Limb (tissue), 2 donors: ENCODE results near the gene MACF1.

Source experiments
- DNase-seq, 2 donors: peaks; one replicate each; pipeline ENCODE4 v3.0.0-alpha.2; 2016; ENCODE audit errors: extremely low spot score in 2 of 2

The MACF1 gene

DNA sequence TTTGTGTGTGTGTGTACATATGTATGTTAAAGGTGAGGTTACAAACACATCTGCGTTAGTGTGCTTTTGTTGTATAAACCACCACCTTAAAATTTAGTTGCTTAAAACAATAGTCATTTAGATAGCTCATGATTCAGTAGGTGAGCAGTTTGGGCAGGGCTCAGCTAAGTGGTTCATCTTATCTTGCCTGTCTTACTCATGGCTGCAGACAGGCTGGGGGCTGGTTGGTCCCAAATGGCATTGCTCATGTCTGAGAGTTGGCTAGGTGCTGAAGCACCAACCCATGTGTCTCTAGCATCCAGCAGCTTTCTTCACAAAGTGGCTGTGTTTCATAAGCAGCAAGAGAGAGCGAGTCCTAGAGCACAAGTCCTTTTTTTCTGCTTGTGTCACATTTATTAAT lies 91.4 kb downstream of the MACF1 start:
- DNase-seq = no peak

DNA sequence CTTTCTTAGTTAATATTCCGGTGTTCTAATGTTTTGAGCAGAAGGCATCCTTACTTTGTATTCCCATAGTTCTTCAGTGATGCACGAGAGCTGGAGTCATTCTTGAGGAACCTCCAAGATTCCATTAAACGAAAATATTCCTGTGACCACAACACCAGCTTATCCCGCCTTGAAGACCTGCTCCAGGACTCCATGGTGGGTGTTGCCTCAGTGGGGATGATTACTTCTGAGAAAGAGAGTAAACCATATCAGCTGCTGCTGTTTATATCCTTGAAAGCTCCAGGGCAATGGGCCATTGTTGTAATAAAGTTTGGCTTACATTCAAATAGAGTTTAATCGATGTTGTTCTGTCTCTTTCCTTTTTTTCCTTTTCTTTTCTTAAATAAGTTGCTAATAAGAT lies 93.1 kb downstream of the MACF1 start:
- DNase-seq = no peak

DNA sequence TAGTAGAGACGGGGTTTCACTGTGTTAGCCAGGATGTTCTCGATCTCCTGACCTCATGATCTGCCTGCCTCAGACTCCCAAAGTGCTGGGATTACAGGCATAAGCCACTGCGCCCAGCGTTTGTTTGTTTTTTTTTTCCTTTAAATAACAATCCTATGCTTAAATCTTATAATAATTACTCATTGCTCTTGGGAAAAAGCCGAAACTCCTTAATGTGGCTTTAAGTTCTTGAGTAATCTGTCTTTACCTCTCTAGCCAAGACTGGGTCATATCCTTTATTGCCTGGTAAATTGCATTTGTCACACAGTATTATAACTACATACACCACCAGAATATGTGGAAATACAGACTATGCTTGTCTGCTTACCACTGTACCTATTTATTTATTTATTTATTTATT lies 97.1 kb downstream of the MACF1 start:
- no peak for DNase-seq

DNA sequence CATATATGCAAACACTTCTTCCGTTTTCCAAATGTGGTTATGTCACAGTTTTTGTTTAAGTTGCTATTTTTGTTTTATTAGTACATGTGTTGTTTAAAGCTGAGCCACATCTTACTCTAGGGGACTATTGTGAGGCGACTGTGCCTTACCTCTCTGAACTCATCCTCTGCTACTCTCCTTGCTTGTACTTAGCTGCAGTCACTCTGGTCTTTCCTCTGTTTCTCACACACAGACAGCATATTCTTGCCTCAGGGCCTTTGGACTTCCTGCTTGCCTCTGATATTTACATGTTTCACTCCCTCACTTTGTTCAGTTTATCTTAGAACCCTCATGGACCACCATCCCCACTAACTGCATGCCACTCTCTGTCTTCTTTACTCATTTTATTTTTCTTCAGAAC lies 101.1 kb downstream of the MACF1 start:
- no peak for DNase-seq

DNA sequence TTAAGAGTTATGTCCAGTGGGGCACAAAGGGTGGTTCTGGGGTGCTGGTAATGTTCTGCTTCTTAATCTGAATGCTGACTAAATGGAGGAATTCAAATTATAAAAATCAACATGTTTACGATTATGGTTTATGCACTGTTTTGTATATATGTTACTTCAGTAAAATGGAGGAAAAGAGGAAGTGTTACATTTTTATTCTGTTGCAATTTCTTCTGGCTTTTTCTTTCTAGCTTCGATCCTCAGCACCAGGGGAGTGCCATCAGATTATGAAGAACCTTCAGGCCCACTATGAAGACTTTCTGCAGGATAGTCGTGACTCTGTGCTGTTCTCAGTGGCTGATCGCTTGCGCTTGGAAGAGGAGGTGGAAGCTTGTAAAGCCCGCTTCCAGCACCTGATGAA lies 105.5 kb downstream of the MACF1 start:
- DNase-seq = no peak

DNA sequence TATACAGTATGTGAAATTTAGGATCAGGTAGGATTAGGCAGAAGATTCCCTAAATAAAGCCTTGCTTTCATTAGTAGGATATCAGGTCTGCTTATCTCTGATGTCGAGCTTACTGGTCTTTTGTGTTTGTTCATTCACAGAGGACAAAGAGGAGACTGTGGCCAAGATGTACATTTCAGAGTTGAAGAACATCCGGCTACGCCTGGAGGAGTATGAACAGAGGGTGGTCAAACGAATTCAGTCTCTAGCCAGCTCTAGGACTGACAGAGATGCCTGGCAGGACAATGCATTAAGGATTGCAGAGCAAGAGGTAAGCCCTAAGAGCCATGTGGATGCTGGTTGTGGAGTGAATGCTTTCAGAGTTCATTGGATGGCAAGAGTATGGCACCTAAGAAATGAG lies 106.2 kb downstream of the MACF1 start:
- DNase-seq = no peak

DNA sequence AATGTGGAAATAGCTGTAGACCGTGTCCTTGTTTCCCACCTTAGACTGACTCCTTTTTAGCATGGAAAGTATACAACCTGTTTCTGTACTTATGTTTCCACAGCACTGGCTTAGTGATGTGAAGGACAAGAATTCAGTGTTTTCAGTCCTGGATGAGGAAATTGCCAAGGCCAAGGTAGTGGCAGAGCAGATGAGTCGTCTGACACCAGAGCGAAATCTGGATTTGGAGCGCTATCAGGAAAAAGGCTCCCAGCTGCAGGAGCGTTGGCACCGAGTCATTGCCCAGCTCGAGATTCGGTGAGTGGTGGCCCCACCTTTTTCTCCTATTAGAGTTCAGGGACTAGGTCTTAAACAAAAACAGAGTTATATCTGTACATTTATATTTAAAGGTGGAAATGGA lies 112.6 kb downstream of the MACF1 start:
- DNase-seq = no peak

DNA sequence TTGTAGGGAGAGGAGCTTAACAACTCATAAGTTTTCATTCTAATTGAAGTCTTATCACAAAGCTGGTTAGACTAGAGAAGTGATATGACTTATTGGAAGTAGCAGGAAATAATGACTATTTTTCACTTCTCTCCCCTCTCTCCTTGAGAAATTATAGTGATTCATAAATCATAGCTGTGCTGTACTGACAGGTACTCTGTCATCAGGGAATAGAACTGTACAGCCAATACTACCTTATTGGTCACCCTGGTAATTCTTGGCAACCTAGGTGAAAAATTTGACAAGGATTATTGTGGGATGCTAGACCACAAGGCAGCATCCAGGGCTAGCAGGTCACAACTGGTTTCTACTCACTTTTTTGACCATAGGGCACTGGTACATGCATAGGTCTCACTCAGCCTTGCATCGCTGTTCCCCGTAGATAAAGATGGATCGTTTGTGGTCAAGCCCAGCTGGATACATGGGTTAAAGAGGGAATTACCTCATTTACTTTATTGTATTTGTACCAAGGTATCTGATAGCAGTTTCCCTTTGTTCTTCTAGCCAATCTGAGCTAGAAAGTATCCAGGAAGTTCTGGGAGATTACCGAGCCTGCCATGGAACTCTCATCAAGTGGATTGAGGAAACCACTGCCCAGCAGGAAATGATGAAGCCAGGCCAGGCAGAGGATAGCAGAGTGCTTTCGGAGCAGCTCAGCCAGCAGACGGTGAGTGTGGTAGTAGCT lies 113.6 kb downstream of the MACF1 start:
- no peak for DNase-seq

DNA sequence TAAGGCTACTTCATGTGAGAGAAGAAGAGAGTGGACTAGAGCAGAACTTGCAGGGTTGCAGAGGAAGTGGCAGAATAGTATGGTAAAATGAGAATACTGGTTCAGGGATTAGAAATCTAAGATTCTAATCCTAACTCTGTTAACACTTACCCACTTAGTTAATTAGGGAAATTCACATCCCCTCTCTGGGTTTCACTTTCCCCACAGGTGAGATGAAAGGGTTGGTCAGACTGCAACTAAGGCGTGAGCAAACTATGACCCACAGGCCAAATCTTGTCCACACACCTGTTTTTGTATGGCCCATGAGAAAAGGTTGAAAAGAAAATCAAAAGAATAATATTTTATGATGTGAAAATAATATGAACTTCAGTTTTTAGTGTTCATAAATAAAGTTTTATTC lies 117.5 kb downstream of the MACF1 start:
- no peak for DNase-seq

DNA sequence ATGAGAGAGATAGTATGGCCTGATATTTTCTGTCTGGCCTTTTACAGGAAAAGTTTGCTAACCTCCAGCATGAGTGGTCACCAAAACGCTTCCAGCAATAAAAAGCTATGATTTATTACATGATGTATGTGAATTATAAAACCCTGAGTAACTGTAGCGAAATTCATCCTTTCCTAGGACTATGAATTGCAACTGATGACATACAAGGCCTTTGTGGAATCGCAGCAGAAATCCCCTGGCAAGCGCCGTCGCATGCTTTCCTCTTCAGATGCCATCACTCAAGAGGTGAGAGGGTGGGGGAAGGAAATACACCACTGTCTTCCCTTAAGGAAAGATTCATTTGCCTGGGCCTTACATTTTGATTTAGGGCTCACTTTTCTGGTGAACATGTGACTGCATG lies 117.9 kb downstream of the MACF1 start:
- no peak for DNase-seq

DNA sequence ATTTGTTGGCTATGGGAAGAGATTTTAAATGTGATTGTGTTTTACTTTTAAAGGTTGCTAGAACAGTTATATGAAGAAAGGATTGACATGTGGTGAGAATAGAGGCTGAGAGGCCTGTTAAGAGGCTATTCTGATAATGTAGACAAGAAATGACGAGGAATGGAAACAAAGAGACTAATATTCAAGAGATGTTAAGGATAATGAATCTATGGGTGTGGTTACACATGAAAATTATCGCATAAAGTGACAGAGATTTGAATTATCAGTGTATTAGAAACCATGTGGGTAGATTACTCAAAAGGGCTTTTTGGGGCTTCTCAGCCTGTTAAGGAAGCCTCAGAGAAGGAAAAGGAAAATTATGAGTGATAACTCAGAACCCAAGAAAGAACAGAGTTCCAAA lies 120.4 kb downstream of the MACF1 start:
- no peak for DNase-seq

DNA sequence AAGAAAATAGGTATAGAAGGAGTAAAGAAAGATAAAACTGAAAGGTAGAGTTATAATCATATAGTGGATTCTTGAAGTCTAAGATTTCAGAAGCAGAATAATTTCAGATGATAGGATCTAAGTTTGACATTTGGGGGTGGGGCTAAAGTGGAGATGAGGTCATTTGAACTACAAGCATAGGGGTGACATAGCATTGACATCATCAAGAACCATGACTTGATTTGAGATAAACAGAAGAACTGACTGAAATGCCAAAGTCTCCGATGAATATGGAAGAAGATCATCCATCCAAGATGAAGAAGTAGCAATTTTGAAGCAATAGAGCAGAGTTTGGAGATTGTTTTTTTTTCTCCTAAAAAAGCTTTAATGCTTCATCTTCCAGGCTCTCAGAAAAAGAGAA lies 122.3 kb downstream of the MACF1 start:
- DNase-seq = no peak

DNA sequence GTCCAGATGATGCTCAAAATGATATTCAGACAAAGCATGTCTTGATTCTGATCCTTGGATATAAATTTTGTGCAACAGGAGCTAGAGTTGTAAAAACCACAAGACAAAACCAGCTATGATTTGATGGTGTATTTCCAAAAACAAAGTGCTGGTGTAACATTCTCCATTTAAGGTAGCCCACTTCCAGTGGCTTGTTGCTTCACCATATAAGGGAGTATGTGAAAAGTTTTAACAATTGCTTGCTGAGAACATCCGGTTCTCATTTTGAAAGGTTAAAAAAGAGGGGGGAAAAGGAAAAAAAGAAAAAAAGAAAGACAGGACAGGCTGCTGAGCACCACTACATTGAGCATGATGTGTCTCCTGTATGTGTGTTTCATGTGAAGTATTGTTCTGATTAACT lies 123.6 kb downstream of the MACF1 start:
- DNase-seq = no peak

DNA sequence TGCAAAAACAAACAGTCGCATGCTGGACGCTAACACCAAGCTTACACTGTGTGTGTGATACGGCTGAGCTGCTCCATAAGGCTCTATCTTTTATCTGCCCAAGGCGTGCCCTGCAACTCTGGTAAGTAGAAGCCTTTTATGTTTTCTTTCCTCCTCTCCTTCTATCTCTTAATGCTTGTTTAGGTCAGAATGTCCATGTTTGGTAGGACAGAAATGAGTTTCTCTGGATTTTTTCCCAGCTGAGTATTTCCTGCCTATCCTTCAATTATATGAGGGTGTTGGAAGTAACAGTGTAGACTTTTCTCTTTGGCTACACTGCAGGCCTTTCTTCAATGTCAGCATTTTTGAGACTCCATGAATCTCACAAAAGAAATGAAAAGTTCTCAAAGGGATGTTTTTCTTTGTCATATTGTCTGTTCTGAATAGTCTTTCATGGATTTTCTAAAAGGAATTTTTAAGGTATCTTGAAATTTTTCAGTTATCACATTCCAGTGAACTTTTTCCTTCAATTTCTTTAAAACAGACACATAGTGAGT lies 124.2 kb downstream of the MACF1 start:
- DNase-seq = no peak

DNA sequence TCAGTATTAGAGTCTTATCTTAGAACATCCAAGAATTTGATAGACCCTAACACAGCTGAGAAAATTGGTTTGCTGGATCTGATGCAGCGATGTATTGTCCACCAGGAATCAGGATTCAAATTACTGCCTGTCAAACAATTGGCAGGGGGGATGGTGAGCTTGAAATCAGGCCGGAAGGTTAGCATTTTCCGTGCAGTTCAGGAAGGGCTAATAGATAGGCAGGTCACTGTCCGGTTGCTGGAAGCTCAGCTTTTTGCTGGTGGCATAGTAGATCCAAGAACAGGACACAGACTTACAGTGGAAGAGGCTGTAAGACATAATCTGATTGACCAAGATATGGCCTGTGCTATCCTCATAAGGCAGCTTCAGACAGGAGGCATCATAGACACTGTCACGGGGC lies 127.2 kb downstream of the MACF1 start:
- DNase-seq = no peak

DNA sequence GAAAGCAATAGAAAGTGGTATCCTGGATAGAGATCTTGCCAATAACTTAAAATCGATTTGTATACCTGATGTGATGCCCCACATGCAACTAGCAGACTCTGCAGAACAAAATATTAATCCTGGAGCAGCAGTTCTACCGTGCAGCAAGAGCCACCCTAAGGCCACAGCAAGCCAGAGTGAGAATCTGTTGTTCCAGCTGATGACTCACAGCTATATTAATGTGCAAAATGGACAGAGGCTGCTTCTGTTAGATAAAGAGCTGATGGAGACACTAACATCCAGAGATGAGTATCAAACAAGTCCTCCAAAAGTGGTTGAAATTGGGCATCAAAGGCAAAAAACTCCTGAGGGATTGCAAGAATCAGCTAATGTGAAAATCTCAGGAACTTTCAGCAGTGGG lies 127.8 kb downstream of the MACF1 start:
- no peak for DNase-seq

DNA sequence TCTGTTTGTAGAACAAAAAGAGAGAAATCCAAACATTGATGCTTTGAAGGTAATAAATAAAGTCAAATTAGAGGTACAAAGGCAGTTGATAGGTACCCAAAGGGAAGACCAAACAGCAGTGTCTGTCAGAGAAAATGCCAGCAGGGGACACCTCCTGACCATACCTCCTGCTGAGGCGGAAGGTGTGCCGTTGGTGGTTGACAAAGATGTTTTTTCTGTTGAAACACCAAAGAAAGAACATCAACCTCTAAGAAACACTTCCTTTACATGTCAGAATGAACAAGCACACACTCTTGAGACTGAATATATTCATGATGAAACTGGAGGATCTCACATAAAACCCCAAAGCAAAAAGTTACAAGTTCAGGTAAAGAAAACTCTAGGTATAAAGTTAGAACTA lies 128.3 kb downstream of the MACF1 start:
- no peak for DNase-seq

DNA sequence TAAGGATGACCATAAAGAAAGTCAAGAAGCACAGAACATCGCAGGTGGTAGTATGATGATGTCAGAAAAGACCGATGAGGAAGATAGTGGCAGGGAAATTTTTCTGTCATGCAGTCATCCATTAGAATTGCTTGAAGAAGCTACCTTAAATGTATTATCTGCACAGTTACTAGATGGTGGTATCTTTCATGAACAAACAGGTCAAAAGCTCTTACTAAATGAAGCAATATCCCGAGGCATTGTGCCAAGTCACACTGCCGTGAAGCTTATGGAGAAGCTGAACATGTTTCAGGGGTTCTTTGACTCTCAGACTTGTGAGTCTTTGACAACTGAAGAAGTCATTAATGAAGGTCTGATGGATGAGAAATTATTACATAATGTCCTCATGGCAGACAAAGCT lies 128.8 kb downstream of the MACF1 start:
- no peak for DNase-seq

DNA sequence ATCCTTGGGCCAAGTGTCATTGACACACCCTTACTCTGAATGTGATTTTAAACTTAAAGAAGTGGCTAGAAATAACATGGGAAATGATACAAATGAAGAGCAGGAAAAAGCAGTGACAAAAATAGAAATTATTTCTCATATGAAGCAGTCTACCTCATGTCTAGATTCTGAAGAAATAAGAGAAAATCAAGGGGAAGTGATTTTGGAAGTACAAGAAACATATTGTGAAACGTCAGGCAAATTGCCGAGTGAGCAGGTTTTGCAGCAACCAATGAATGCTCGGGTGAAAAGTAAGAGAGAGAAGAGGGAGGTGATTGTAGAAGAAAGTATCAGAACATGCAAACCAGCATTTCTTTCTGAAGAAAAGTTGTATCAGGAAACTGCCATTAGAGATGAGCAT lies 130.7 kb downstream of the MACF1 start:
- DNase-seq = no peak

DNA sequence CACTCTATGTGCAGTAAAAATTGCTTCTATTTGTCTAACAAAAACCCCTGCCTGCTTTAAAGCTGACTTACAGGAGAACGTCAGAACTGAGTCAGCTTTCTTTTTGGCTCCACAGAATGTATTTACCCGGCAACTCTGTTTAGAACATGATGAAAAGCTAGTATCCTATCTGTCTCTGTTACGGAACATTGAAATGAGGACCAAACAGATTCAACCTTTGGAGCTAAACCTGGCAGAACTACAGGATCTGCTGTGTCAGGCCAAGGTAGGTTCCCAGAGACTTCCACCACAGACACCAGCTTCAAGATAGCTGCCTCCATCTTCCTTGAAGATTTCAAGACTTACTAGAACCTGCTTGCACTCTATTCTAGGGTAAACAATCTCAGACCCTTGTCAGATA lies 132.6 kb downstream of the MACF1 start:
- DNase-seq = no peak

DNA sequence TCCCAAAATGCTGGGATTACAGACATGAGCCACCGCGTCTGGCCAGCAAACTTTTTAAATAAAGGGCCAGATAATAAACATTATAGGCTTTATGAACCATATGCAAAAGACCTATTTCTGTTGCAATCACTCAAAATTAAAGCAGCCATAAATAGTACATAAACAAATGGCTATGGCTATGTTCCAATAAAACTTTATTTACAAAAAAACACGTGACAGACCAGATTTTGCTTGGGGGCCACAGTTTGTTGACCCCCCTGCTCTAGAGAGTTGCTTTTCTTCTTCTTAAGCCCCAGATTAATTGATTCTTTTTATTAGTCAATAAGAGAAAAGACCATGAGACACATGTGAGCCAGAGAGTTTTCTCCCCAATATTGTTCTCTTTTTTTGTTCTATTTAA lies 138.3 kb downstream of the MACF1 start:
- no peak for DNase-seq

DNA sequence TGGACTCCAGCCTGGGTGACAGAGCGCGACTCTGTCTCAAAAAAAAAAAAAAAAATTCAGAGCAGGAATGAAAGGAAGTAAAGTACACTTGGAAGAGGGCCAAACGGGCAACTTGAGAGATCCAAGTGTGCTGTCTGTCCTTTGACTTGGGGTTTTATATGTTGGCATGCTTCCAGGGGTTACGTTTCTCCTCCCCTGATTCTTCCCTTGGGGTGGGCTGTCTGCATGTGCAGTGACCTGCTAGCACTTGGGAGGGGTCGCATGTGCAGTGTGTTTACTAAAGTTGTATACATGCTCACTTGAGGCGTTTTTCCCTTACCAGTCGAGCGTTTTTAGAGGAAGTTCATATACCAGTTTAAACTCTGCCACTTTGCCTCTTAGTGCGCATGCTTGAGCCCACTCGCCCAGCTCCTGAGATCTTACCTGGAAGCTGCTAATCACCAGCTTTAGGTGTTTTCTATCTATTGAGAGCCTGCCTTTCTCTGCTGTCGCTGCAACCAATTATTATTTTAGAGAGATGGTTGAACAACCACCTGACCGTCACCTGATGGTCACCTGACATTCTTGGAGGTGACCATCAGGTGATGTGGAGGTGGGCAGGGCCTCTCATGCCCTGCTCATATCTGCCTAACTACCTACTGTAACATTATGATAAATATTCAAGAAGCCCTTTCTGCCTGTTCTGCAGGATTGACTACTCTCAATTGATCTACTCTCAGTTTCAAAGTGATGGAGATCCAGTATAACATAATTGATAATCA lies 140.1 kb downstream of the MACF1 start:
- peak in 1 of 2 donors; percentile 24 for DNase-seq

DNA sequence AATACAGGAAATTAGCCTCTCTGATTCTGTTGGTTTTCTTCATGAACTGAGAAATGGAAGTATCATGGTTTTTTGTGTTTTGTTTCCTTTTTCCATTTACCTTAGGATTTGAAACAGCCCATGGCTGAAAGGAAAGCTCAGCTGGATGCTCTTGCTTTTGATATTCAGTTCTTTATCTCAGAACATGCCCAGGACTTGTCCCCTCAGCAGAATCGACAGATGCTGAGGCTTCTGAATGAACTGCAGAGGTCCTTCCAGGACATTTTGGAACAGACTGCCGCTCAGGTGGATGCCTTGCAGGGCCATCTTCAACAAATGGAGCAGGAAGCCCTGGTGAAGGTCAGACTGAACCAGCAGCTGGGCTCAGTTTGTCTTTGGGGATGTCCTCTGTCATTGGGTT lies 142.4 kb downstream of the MACF1 start:
- no peak for DNase-seq
